AG10803 (cell line): Measurements from ENCODE around the gene PACS2.

Experiments used
- DNase-seq: peaks from one replicate; pipeline ENCODE4 v3.0.0; 2010; ENCODE audit warnings: low read depth
- H3K4me3 ChIP-seq: 2 replicates; pipeline ENCODE4 v1.5.1; 2011; ENCODE audit warnings: mild to moderate bottlenecking, low read length, control low read depth
- TF ChIP-seq, protein P1 (sequence below): conservative IDR thresholded peaks from 2 replicates; pipeline ENCODE4 v1.5.1; 2011; ENCODE audit warnings: mild to moderate bottlenecking, low read length, control low read depth, inconsistent platforms

The PACS2 gene

DNA sequence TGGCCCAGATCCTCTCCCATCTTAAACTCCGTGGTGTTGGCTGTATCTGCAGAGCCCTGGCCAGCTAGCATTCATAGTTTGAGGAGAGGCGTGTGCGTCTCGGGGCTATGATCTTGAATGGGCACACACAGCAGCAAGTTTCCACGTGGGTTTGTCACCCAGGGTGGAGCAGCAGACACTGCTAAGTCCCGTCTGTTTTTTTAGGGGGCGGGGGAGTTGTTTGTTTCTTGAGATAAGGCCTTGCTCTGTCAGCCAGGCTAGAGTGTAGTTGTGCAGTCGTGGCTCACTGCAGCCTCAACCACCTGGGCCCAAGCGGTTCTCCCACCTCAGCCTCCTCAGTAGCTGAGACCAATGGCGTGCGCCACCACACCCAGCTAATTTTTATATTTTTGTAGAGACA is 63.7 kb downstream of the PACS2 start:
- DNase-seq: no peak
- H3K4me3 ChIP-seq: no peak overlapping the region
- TF ChIP-seq, protein P1, sequence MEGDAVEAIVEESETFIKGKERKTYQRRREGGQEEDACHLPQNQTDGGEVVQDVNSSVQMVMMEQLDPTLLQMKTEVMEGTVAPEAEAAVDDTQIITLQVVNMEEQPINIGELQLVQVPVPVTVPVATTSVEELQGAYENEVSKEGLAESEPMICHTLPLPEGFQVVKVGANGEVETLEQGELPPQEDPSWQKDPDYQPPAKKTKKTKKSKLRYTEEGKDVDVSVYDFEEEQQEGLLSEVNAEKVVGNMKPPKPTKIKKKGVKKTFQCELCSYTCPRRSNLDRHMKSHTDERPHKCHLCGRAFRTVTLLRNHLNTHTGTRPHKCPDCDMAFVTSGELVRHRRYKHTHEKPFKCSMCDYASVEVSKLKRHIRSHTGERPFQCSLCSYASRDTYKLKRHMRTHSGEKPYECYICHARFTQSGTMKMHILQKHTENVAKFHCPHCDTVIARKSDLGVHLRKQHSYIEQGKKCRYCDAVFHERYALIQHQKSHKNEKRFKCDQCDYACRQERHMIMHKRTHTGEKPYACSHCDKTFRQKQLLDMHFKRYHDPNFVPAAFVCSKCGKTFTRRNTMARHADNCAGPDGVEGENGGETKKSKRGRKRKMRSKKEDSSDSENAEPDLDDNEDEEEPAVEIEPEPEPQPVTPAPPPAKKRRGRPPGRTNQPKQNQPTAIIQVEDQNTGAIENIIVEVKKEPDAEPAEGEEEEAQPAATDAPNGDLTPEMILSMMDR: no peak

DNA sequence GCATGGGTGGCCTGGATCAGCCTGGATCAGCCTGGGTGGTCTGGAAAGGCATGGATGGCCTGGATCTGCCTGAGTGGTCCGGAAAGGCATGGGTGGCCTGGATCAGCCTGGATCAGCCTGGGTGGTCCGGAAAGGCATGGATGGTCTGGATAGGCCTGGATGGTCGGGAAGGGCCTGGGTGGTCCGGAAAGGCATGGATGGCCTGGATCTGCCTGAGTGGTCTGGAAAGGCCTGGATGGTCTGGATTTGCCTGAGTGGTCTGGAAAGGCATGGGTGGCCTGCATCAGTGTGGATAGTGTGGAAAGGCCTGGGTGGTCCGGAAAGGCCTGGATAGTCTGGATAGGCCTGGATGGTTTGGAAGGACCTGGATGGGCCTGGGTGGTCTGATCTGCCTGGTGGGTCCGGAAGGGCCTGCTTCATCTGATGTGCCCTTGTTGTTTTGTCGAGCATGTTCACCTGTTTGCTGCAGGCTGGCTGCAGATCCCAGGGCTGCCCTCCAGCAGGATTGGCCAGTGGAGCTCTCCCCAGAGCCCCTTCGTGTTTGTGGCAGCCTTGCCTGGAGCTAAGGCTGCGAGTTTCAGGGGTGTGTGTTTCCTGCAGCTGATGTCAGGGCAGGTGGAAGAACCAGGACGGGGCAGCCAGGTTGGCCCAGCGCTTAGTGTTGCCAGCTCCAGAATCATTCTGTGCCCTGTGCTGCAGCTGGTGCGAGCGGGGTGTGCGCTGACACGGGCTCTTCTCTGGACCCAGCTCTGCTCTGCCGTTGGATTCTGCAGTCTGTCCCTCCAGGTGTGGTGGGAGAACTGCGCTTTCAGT is 64.5 kb downstream of the PACS2 start:
- TF ChIP-seq, protein P1: no peak

GRCh38 chr14:105379946-105380345 is 65.4 kb downstream of the PACS2 start:
- H3K4me3 ChIP-seq: no peak overlapping the region
- DNase-seq: no peak
- TF ChIP-seq, protein P1: no peak

More for the DNA sequence above, 64.5 kb downstream of the PACS2 start:
- DNase-seq: no peak
- H3K4me3 ChIP-seq: no peak overlapping the region

GRCh38 chr14:105380756-105381155 is 66.2 kb downstream of the PACS2 start:
- H3K4me3 ChIP-seq: no peak overlapping the region
- no peak for DNase-seq
- TF ChIP-seq, protein P1: no peak

GRCh38 chr14:105381446-105382342 is 67.1 kb downstream of the PACS2 start:
- DNase-seq: no peak
- H3K4me3 ChIP-seq: no peak overlapping the region
- TF ChIP-seq, protein P1: no peak

DNA sequence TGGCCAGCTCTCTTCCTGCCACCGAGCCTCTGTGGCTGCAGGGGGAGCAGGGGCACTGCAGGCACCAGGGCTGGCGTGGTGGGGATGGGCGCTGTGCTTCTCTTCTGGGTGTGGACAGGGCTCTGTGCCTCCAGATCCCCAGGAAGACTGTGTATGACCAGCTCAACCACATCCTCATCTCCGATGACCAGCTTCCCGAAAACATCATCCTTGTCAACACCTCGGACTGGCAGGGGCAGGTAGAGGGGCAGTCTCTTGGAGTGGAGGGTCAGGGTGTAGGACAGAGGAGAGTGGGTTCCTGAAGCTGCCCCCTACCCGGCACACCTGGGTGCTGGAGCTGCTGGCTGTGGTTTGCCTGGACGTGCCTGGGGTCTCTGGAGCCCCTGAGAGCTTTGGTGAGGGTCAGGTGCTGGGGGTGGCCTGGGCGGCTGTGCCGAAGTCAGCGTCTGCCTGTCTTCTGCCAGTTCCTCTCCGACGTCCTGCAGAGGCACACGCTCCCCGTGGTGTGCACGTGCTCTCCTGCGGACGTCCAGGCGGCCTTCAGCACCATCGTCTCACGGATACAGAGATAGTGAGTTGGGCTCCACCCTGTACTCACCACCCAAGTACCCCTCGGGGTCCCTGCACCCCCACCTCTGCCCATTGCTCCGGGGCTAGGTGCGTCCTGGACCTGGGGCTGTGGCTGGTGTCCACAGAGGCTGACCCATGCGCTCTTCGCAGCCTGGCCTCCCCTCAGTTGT is 68.0 kb downstream of the PACS2 start:
- no peak overlapping the region for H3K4me3 ChIP-seq
- TF ChIP-seq, protein P1: no peak
- no peak for DNase-seq
